Measurements from ENCODE around the gene FAM3C.
A peak's percentile ranks its signal among the peaks of the same experiment; 100 is the strongest.
"Not testable (repeated sequence)": the region's sequence is repeated elsewhere in the genome, so short reads cannot be mapped to it uniquely, and the experiment has no call there.

The FAM3C gene

DNA sequence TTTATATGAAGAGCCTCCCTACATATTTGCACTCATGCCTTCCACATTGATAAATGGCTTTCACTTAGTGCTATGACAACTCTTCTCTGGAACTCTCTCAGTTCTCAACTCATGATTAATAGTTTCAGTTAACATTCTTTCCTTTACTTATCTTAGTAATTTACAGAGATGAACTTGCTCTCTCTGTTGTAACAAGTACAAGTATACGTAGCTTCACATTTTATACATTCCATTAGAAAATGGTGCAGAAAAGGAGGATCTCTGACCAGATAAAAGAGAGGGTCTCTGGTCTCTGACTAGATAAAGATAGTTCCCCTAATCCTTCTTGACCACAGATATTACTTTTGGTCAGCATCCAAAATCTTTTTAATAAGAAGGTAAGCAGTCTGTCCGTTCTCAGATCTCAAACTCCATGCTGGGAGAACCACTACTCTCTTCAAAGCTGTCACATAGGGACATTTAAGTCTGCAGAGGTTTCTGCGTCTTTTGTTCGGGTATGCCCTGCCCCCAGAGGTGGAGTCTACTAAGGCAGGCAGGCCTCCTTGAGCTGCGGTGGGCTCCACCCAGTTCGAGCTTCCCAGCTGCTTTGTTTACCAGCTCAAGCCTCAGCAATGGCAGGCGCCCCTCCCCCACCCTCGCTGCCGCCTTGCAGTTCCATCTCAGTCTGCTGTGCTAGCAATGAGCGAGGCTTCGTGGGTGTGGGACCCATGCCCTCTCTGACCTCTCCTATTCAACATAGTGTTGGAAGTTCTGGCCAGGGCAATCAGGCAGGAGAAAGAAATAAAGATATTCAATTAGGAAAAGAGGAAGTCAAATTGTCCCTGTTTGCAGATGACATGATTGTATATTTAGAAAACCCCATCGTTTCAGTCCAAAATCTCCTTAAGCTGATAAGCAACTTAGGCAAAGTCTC lies 42.2 kb upstream of the FAM3C start:
- H4K8ac ChIP-seq (ENCODE audit: low read depth, low read length); H3K18ac ChIP-seq (ENCODE audit: low read length); H3K9ac ChIP-seq (ENCODE audit: low read depth, low read length, poor library complexity); H3K9me3 ChIP-seq (replicated peaks in 1 of 2; ENCODE audit: control insufficient read depth in 2 of 2, insufficient read depth in 1 of 2, low read depth in 1 of 2, low read length in 2 of 2); H3K36me3 ChIP-seq (replicated peaks in 1 of 2; ENCODE audit: control insufficient read depth in 2 of 2, insufficient read depth in 2 of 2, low read length in 2 of 2); H3K4me1 ChIP-seq (ENCODE audit: control insufficient read depth in 2 of 2, insufficient read depth in 1 of 2, low read depth in 1 of 2, low read length in 2 of 2); H2AK5ac ChIP-seq (ENCODE audit: low read depth, low read length); H4K91ac ChIP-seq (ENCODE audit: low read depth, low read length, poor library complexity); H2BK12ac ChIP-seq (ENCODE audit: low read length); H2BK5ac ChIP-seq (ENCODE audit: low read length); H3K27me3 ChIP-seq (ENCODE audit: control insufficient read depth in 3 of 3, insufficient read depth in 3 of 3, low read depth in 1 of 3, low read length in 3 of 3); H3K23ac ChIP-seq (ENCODE audit: low read depth, low read length, poor library complexity); H2BK120ac ChIP-seq (ENCODE audit: low read depth, low read length); H3K4ac ChIP-seq (ENCODE audit: low read length); H3K4me2 ChIP-seq (ENCODE audit: insufficient read depth, low read length, poor library complexity, severe bottlenecking); H2BK15ac ChIP-seq (ENCODE audit: low read length); H3K14ac ChIP-seq (ENCODE audit: low read length); H3K79me1 ChIP-seq (ENCODE audit: low read depth, low read length): not testable (repeated sequence)
- peak; percentile 59 for DNase-seq (ENCODE audit: low spot score)
- Histone ChIP-seq H3K27ac (replicated peaks; ENCODE audit: low read length) (peak overlapping the region; percentile 65), H3K4me3 (ENCODE audit: low read length in 2 of 2) (peak overlapping the region in 1 of 2 donors; percentile 30), H2AFZ (ENCODE audit: low read length) (peak overlapping the region; percentile 83)
- no CpG with 5 or more reads among the region's 12 CpGs for WGBS, 2 donors (ENCODE audit: extremely low coverage in 2 of 2, insufficient read length in 2 of 2, insufficient replicate concordance in 1 of 2)

DNA sequence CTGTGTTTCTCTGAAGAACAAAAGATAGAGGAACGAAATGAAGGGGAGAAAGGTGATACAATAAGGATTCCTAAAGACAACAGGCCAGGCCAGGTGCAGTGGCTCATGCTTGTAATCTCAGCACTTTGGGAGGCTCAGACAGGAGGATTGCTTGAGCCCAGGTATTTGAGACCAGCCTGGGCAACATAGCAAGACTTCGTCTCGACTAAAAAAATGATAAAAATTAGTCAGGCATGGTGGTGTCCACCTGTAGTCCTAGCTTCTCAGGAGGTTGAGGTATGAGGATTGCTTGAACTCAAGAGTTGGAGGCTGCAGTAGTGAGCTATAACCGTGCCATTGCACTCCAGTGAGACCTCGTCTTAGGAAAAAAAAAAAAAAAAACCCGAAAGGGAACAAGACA lies 41.4 kb upstream of the FAM3C start:
- no peak overlapping the region for H3K4ac ChIP-seq (ENCODE audit: low read length)
- no peak overlapping the region for H2BK15ac ChIP-seq (ENCODE audit: low read length)
- no peak overlapping the region for H3K4me3 ChIP-seq (ENCODE audit: low read length in 2 of 2)
- H4K91ac ChIP-seq (ENCODE audit: low read depth, low read length, poor library complexity) = no peak overlapping the region
- H2BK5ac ChIP-seq (ENCODE audit: low read length) = no peak overlapping the region
- DNase-seq (ENCODE audit: low spot score) = no peak
- no peak overlapping the region for H4K8ac ChIP-seq (ENCODE audit: low read depth, low read length)
- no peak overlapping the region for H2AK5ac ChIP-seq (ENCODE audit: low read depth, low read length)
- no peaks in the 10 kb centered on the region for H3K36me3 ChIP-seq (replicated peaks in 1 of 2; ENCODE audit: control insufficient read depth in 2 of 2, insufficient read depth in 2 of 2, low read length in 2 of 2)
- no CpG with 5 or more reads among the region's 6 CpGs for WGBS, 2 donors (ENCODE audit: extremely low coverage in 2 of 2, insufficient read length in 2 of 2, insufficient replicate concordance in 1 of 2)
- H3K14ac ChIP-seq (ENCODE audit: low read length) = no peak overlapping the region
- no peaks in the 10 kb centered on the region for H3K9me3 ChIP-seq (replicated peaks in 1 of 2; ENCODE audit: control insufficient read depth in 2 of 2, insufficient read depth in 1 of 2, low read depth in 1 of 2, low read length in 2 of 2)
- H3K79me1 ChIP-seq (ENCODE audit: low read depth, low read length) = peaks cover 1% of the 10 kb centered on the region
- H2AFZ ChIP-seq (ENCODE audit: low read length) = peak overlapping the region; percentile 83
- no peak overlapping the region for H2BK12ac ChIP-seq (ENCODE audit: low read length)
- H3K4me1 ChIP-seq (ENCODE audit: control insufficient read depth in 2 of 2, insufficient read depth in 1 of 2, low read depth in 1 of 2, low read length in 2 of 2) = peaks cover 0 to 2% of the 10 kb centered on the region in 2 donors
- no peak overlapping the region for H3K9ac ChIP-seq (ENCODE audit: low read depth, low read length, poor library complexity)
- no peaks in the 10 kb centered on the region for H3K27me3 ChIP-seq (ENCODE audit: control insufficient read depth in 3 of 3, insufficient read depth in 3 of 3, low read depth in 1 of 3, low read length in 3 of 3)
- no peak overlapping the region for H3K27ac ChIP-seq (replicated peaks; ENCODE audit: low read length)
- no peak overlapping the region for H3K18ac ChIP-seq (ENCODE audit: low read length)
- H2BK120ac ChIP-seq (ENCODE audit: low read depth, low read length) = no peak overlapping the region
- H3K4me2 ChIP-seq (ENCODE audit: insufficient read depth, low read length, poor library complexity, severe bottlenecking) = no peak overlapping the region
- H3K23ac ChIP-seq (ENCODE audit: low read depth, low read length, poor library complexity) = no peak overlapping the region

DNA sequence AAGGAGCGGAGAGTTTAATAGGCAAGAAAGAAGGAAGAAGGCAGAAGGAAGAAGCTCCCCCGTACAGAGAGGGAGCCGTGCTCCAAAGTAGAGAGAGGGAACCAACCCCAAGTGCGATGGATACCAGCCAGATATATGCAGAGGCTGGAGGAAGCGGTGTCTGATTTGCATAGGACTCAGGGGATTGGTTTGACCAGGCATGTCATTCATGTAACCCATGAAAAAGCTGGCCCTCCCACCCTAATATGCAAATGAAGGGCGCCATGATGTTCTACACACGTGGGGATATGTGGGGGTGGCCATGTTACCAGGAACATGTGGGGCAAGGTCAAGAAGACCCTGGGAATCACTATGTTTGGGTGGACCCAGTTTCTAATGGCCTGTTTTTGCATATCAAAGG lies 40.6 kb upstream of the FAM3C start:
- H2AK5ac ChIP-seq (ENCODE audit: low read depth, low read length) = no peak overlapping the region
- no peak overlapping the region for H3K23ac ChIP-seq (ENCODE audit: low read depth, low read length, poor library complexity)
- H3K4ac ChIP-seq (ENCODE audit: low read length) = no peak overlapping the region
- WGBS, 2 donors (ENCODE audit: extremely low coverage in 2 of 2, insufficient read length in 2 of 2, insufficient replicate concordance in 1 of 2) = no CpG with 5 or more reads among the region's 7 CpGs
- H3K9ac ChIP-seq (ENCODE audit: low read depth, low read length, poor library complexity) = no peak overlapping the region
- H3K14ac ChIP-seq (ENCODE audit: low read length) = peak overlapping the region; percentile 56
- no peak overlapping the region for H2BK5ac ChIP-seq (ENCODE audit: low read length)
- no peak overlapping the region for H3K4me2 ChIP-seq (ENCODE audit: insufficient read depth, low read length, poor library complexity, severe bottlenecking)
- H3K36me3 ChIP-seq (replicated peaks in 1 of 2; ENCODE audit: control insufficient read depth in 2 of 2, insufficient read depth in 2 of 2, low read length in 2 of 2) = no peaks in the 10 kb centered on the region
- H2AFZ ChIP-seq (ENCODE audit: low read length) = no peak overlapping the region
- no peaks in the 10 kb centered on the region for H3K27me3 ChIP-seq (ENCODE audit: control insufficient read depth in 3 of 3, insufficient read depth in 3 of 3, low read depth in 1 of 3, low read length in 3 of 3)
- peaks cover 0 to 2% of the 10 kb centered on the region in 2 donors for H3K4me1 ChIP-seq (ENCODE audit: control insufficient read depth in 2 of 2, insufficient read depth in 1 of 2, low read depth in 1 of 2, low read length in 2 of 2)
- H3K79me1 ChIP-seq (ENCODE audit: low read depth, low read length) = peaks cover 1% of the 10 kb centered on the region
- peak overlapping the region; percentile 94 for H2BK15ac ChIP-seq (ENCODE audit: low read length)
- no peak overlapping the region for H2BK120ac ChIP-seq (ENCODE audit: low read depth, low read length)
- H4K91ac ChIP-seq (ENCODE audit: low read depth, low read length, poor library complexity) = no peak overlapping the region
- H3K18ac ChIP-seq (ENCODE audit: low read length) = no peak overlapping the region
- H4K8ac ChIP-seq (ENCODE audit: low read depth, low read length) = peak overlapping the region; percentile 43
- H2BK12ac ChIP-seq (ENCODE audit: low read length) = no peak overlapping the region
- no peaks in the 10 kb centered on the region for H3K9me3 ChIP-seq (replicated peaks in 1 of 2; ENCODE audit: control insufficient read depth in 2 of 2, insufficient read depth in 1 of 2, low read depth in 1 of 2, low read length in 2 of 2)
- DNase-seq (ENCODE audit: low spot score) = no peak
- H3K4me3 ChIP-seq (ENCODE audit: low read length in 2 of 2) = no peak overlapping the region
- H3K27ac ChIP-seq (replicated peaks; ENCODE audit: low read length) = no peak overlapping the region

GRCh38 chr7:121436136-121436535 lies 40.0 kb upstream of the FAM3C start:
- no CpG with 5 or more reads among the region's 1 CpG for WGBS, 2 donors (ENCODE audit: extremely low coverage in 2 of 2, insufficient read length in 2 of 2, insufficient replicate concordance in 1 of 2)
- H4K8ac ChIP-seq (ENCODE audit: low read depth, low read length) = no peak overlapping the region
- no peak overlapping the region for H2BK15ac ChIP-seq (ENCODE audit: low read length)
- H3K27ac ChIP-seq (replicated peaks; ENCODE audit: low read length) = no peak overlapping the region
- H3K9ac ChIP-seq (ENCODE audit: low read depth, low read length, poor library complexity) = no peak overlapping the region
- H3K18ac ChIP-seq (ENCODE audit: low read length) = no peak overlapping the region
- no peak overlapping the region for H2BK5ac ChIP-seq (ENCODE audit: low read length)
- peaks cover 1% of the 10 kb centered on the region for H3K79me1 ChIP-seq (ENCODE audit: low read depth, low read length)
- no peak overlapping the region for H2BK120ac ChIP-seq (ENCODE audit: low read depth, low read length)
- no peak overlapping the region for H4K91ac ChIP-seq (ENCODE audit: low read depth, low read length, poor library complexity)
- H3K4ac ChIP-seq (ENCODE audit: low read length) = no peak overlapping the region
- no peak overlapping the region for H2AFZ ChIP-seq (ENCODE audit: low read length)
- no peak overlapping the region for H3K14ac ChIP-seq (ENCODE audit: low read length)
- peaks cover 0 to 2% of the 10 kb centered on the region in 2 donors for H3K4me1 ChIP-seq (ENCODE audit: control insufficient read depth in 2 of 2, insufficient read depth in 1 of 2, low read depth in 1 of 2, low read length in 2 of 2)
- no peak overlapping the region for H3K4me3 ChIP-seq (ENCODE audit: low read length in 2 of 2)
- H3K9me3 ChIP-seq (replicated peaks in 1 of 2; ENCODE audit: control insufficient read depth in 2 of 2, insufficient read depth in 1 of 2, low read depth in 1 of 2, low read length in 2 of 2) = no peaks in the 10 kb centered on the region
- no peak overlapping the region for H3K4me2 ChIP-seq (ENCODE audit: insufficient read depth, low read length, poor library complexity, severe bottlenecking)
- H3K36me3 ChIP-seq (replicated peaks in 1 of 2; ENCODE audit: control insufficient read depth in 2 of 2, insufficient read depth in 2 of 2, low read length in 2 of 2) = no peaks in the 10 kb centered on the region
- no peaks in the 10 kb centered on the region for H3K27me3 ChIP-seq (ENCODE audit: control insufficient read depth in 3 of 3, insufficient read depth in 3 of 3, low read depth in 1 of 3, low read length in 3 of 3)
- no peak overlapping the region for H2AK5ac ChIP-seq (ENCODE audit: low read depth, low read length)
- no peak overlapping the region for H3K23ac ChIP-seq (ENCODE audit: low read depth, low read length, poor library complexity)
- no peak for DNase-seq (ENCODE audit: low spot score)
- H2BK12ac ChIP-seq (ENCODE audit: low read length) = no peak overlapping the region
